GM18858 (cell line): ENCODE results near the gene GAL3ST2.
"Not testable (repeated sequence)": the region's sequence is repeated elsewhere in the genome, so short reads cannot be mapped to it uniquely, and the experiment has no call there.

Source experiments
- ATAC-seq: cut with Tn5 transposase; IDR thresholded peaks from one replicate; pipeline ENCODE4 v1.9.1; 2021; ENCODE audit not compliant: unreplicated experiment

The GAL3ST2 gene

GRCh38 chr2:241746084-241746483 lies 30.5 kb upstream of the GAL3ST2 start:
- no peak for ATAC-seq

- ATAC-seq = no peak
These were observed 28.0 kb upstream of the GAL3ST2 start for GRCh38 chr2:241748468-241749256.

GRCh38 chr2:241750076-241750840 lies 26.4 kb upstream of the GAL3ST2 start:
- ATAC-seq = no peak

- no peak for ATAC-seq
These were observed 25.5 kb upstream of the GAL3ST2 start for GRCh38 chr2:241751152-241751551.

- no peak for ATAC-seq
These were observed 24.8 kb upstream of the GAL3ST2 start for GRCh38 chr2:241751776-241752175.

GRCh38 chr2:241752253-241752652 lies 24.4 kb upstream of the GAL3ST2 start:
- no peak for ATAC-seq

GRCh38 chr2:241752689-241753276 lies 23.8 kb upstream of the GAL3ST2 start:
- ATAC-seq = no peak

GRCh38 chr2:241753493-241753892 lies 23.1 kb upstream of the GAL3ST2 start:
- ATAC-seq = no peak

GRCh38 chr2:241754042-241754441 lies 22.6 kb upstream of the GAL3ST2 start:
- ATAC-seq = no peak

GRCh38 chr2:241755166-241755565 lies 21.5 kb upstream of the GAL3ST2 start:
- no peak for ATAC-seq

GRCh38 chr2:241755777-241756176 lies 20.8 kb upstream of the GAL3ST2 start:
- no peak for ATAC-seq

- no peak for ATAC-seq
These were observed 17.4 kb upstream of the GAL3ST2 start for GRCh38 chr2:241759067-241759807.

- not testable (repeated sequence) for ATAC-seq
These were observed 16.7 kb upstream of the GAL3ST2 start for GRCh38 chr2:241759893-241760292.

- no peak for ATAC-seq
These were observed 16.3 kb upstream of the GAL3ST2 start for GRCh38 chr2:241760301-241760771.

GRCh38 chr2:241762321-241762932 lies 14.2 kb upstream of the GAL3ST2 start:
- ATAC-seq = no peak

- ATAC-seq = no peak
These were observed 13.7 kb upstream of the GAL3ST2 start for GRCh38 chr2:241762933-241763369.

GRCh38 chr2:241763551-241764274 lies 12.9 kb upstream of the GAL3ST2 start:
- no peak for ATAC-seq

- no peak for ATAC-seq
These were observed 12.1 kb upstream of the GAL3ST2 start for GRCh38 chr2:241764275-241765241.
